ENCODE data around the gene USP20. TPM values are rescaled to one million over a fixed set of nuclear protein-coding genes. Genes with fewer than 3 reads are reported as not detected.

Gene USP20
- total and polyA plus RNA-seq, 10 of the 15 experiments (the other 5 are each of a cell fraction or from before 2014, with no cell fraction given): 0.66 to 23.3 (median 11.0) TPM

GRCh38 chr9:129811967-129812363 lies 23.3 kb upstream of the USP20 start:
- Histone ChIP-seq H3K4me1 (ENCODE audit: control insufficient read depth, insufficient read depth, low read length) (peaks cover 3% of the 10 kb centered on the region), H3K27ac (ENCODE audit: control insufficient read depth, insufficient read depth) (no peak overlapping the region), H3K4me3 (no peak overlapping the region), H3K27me3 (replicated peaks in 1 of 2; ENCODE audit: control insufficient read depth in 2 of 2, insufficient read depth in 2 of 2, low read length in 1 of 2) (no peaks in the 10 kb centered on the region), H3K36me3 (ENCODE audit: control insufficient read depth in 2 of 2, insufficient read depth in 2 of 2, low read length in 1 of 2) (peaks cover 7 to 21% of the 10 kb centered on the region in 2 experiments), H4K20me1 (ENCODE audit: control insufficient read depth, insufficient read depth) (no peaks in the 10 kb centered on the region), H3K9ac (ENCODE audit: control insufficient read depth, insufficient read depth, low read length) (no peak overlapping the region), H3K9me3 (replicated peaks; ENCODE audit: control insufficient read depth, insufficient read depth, low read length) (no peaks in the 10 kb centered on the region), H3K79me2 (ENCODE audit: control insufficient read depth, insufficient read depth, low read length) (no peaks in the 10 kb centered on the region), H3K4me2 (ENCODE audit: control insufficient read depth, insufficient read depth) (no peak overlapping the region), H2AFZ (ENCODE audit: control insufficient read depth, low read depth, low read length) (no peak overlapping the region)
- no peak for DNase-seq (ENCODE audit: low read depth, low spot score)
- no TSS peak for BruUV-seq (replicated peaks)
- in situ Hi-C loops (cut with MboI): no loop called here
- intact Hi-C loops (cut with micrococcal nuclease; ENCODE audit: unreplicated experiment): no loop called here
- ChIA-PET SMC1A (ENCODE audit: uncharacterized antibody, unreplicated experiment) (interaction anchor here (0.6 to 1.6 kb wide), 2 partner anchors 9 to 32 kb away, joined by 3 to 5 read pairs; no protein-coding TSS in a partner anchor), RAD21 (ENCODE audit: unreplicated experiment) (no interaction called here), POLR2A (interaction anchor here (0.6 kb wide), 1 partner anchor 10 kb away, joined by 3 read pairs; no protein-coding TSS in a partner anchor), CTCF (interaction anchor here (1.0 kb wide), 1 partner anchor 29 kb away, joined by 3 read pairs; no protein-coding TSS in a partner anchor)
- FAIRE-seq: peak; percentile 27
- WGBS (ENCODE audit: insufficient coverage, insufficient replicate concordance, low lambda C conversion rate, missing lambda C conversion rate): 5% methylated on average over 6 of the region's 6 CpGs
- TF ChIP-seq MEF2B (IDR thresholded peaks at IDR 0.05; ENCODE audit: partially characterized antibody, poor library complexity, severe bottlenecking) (peak; percentile 89), RELB (IDR thresholded peaks at IDR 0.05; ENCODE audit: low read depth) (no peak), BACH1 (IDR thresholded peaks at IDR 0.05; ENCODE audit: borderline replicate concordance) (0 out of 2 replicates have a peak, but pooled peaks have one; percentile 38), TCF12 (IDR thresholded peaks at IDR 0.05; ENCODE audit: low read depth, low read length) (no peak), PRDM15 (CRISPR knock-in tag; IDR thresholded peaks at IDR 0.05) (no peak), ATF2 (IDR thresholded peaks at IDR 0.05; ENCODE audit: low read length) (0 out of 2 replicates have a peak, but pooled peaks have one; percentile 19), REST (IDR thresholded peaks at IDR 0.05; ENCODE audit: low read depth, low read length) (no peak), GATAD2B (conservative IDR thresholded peaks at IDR 0.05; ENCODE audit: low read depth) (no peak), HSF1 (IDR thresholded peaks at IDR 0.05; ENCODE audit: low read depth, low read length) (no peak)
- ATAC-seq: peak; percentile 76
